IPS DF 4.7 (cell line): ENCODE results near the gene TRPM1.

Experiments used
- DNase-seq: peaks from one replicate; pipeline ENCODE4 v3.0.0-alpha.2; 2013; ENCODE audit warnings: low spot score; ENCODE audit errors: extremely low read depth

The TRPM1 gene

DNA sequence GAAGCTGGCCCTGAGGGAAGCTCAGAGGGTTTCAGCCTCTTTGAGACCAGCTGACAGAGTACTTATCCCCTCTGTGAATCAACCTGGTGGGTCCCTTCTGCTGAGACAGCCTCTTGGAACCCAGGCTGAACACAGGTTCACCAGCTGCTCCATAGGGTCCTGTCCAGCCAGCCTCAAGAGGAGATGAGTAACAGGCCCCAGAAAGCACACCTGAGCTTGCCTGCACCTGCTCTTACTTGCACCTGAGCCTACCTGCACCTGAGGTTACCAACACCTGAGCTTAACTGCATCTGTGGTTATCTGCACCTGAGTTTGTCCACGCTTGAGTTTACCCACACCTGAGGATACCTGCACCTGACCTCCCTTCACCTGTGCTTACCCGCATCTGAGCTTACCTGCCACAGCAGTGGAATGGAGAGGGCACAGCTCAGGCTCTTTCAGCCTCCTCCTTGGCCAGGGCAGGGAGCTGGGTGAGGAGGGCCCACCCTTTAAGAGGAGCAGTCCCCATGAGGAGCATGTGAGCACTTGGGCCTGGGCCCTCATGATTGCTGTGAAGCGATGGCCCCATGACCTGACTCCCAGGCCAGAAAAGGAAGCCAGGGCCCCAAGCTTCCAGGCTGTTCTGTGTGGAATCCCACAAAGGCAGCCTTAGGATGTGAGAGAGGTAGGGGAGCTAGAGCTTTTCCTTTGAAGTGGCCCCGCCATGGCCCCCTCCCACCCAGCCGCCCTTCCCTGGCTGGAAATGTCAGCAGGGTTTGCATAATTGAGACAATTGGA lies at the start of gene TRPM1:
Gene TRPM1, minus strand, starts transcription at position 464 of the 777 bp plus-strand sequence. CDS start 20,370 bp downstream, outside the sequence.
- no peak for DNase-seq

GRCh38 chr15:31150732-31151231 lies 49.3 kb upstream of the TRPM1 start:
- DNase-seq: peak; percentile 60

DNA sequence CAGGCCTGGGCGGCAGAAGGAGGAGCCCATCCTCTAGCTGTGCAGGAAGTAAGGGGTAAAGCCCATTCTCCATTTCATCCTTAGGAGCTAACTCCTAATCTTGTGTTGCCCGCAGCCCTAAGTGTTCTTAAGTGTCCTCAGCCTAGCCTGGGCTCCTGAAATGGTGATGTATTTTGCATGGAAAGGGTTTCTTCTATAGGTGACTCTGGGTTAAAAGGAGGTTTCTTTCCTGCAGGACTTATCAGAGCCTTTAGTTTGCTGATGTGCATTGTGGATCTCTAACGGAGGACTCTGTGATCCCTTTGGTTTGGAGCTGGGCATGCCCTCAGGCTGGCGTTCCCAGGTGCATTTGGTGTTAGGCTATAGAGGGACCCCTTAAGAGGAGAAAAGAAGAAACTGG lies 48.5 kb upstream of the TRPM1 start:
- DNase-seq: no peak

DNA sequence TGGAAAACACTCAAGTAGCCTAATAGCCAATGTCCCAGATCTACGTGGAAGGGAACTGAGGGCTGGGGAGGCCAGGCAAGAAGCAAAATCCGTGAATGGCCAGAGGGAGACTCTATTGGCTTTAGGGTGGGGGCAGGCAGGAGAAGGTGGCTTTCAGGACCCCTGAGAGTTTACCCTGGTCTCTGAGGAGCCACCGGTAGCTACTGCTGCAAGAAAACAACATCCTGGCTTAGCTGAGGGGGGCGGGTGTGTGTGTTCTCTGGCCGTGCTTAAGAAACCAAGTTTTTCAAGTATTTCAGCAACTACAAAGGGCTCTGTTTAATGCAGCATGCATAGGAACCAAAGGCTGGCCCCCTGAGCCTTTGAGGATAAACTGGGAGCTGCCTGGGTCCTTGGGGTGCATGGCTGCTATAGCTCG lies 47.6 kb upstream of the TRPM1 start:
- no peak for DNase-seq

- no peak for DNase-seq
Measured at GRCh38 chr15:31148297-31149087, 47.0 kb upstream of the TRPM1 start.

- DNase-seq: no peak
Measured at GRCh38 chr15:31147944-31148296, 46.4 kb upstream of the TRPM1 start.

DNA sequence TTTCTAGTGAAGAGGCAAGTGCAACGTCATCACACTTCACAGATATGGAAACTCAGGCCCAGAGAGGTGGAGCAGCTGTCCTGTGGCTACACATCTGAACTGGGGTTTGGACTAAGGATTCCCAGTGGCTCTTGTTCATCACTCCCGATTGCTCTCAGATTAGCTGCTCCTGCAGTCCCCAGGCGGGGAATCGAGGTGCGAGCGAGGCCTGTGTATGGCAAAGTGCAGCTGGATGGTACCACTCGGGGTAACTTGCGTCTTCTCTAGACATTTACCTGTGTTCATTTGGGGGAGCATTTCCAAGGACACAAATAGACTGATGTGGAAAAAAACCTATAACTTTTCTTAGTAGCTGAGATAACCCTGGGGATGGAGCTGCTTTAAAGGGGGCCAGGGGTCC lies 45.9 kb upstream of the TRPM1 start:
- DNase-seq: no peak

DNA sequence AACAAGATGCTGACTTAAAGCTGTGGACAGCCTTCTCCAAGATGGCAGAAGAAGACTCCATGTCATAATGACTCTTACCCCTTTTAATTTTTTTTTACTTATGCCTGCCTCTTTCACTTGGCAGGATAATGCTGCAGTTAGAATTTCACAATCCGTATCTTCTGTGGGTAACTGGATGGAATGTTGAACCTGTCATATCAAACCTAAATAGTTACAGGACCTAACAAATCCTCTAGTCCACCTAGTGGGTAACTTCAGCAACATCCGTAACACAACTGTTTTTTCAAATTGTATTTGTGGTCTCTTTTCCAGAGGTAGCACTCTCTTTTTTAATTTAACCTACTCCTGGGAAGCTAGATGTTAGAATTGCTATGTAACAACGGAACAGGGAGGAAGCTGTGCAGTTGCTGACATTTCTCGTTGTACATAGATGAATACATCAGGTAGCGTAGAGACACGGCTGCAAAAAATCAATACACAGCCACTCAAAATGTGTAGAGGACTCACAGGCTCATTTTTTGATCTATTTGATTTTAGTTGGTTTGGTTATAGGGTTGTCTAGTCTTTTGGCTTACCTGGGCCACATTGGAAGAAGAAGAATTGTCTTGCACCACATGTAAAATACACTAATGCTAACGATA lies 43.9 kb upstream of the TRPM1 start:
- DNase-seq: no peak

GRCh38 chr15:31141792-31142191 lies 40.3 kb upstream of the TRPM1 start:
- DNase-seq: no peak

GRCh38 chr15:31136607-31137328 lies 35.2 kb upstream of the TRPM1 start:
- no peak for DNase-seq

- DNase-seq: no peak
Measured at GRCh38 chr15:31136016-31136415, 34.5 kb upstream of the TRPM1 start.

GRCh38 chr15:31135523-31135922 lies 34.0 kb upstream of the TRPM1 start:
- no peak for DNase-seq

DNA sequence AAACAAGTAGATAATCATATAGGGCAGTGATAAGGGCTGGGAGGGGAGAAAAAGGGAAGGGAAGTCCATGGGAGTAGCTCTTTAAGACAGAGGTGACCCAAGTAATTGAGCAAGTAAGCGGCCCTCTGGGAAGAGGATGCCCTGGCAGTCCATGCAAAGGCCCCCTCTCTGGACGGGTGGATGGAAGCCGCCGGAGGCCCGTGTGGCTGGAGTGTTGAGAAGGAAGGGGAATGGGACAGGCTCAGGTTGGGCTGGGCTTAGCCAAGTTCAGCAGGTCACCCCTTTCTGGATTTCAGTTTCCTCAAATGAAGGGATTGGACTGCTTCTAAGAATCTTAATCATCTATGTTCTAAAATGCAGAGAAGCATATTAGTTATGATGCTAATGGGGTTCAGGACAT lies 32.4 kb upstream of the TRPM1 start:
- DNase-seq: no peak

DNA sequence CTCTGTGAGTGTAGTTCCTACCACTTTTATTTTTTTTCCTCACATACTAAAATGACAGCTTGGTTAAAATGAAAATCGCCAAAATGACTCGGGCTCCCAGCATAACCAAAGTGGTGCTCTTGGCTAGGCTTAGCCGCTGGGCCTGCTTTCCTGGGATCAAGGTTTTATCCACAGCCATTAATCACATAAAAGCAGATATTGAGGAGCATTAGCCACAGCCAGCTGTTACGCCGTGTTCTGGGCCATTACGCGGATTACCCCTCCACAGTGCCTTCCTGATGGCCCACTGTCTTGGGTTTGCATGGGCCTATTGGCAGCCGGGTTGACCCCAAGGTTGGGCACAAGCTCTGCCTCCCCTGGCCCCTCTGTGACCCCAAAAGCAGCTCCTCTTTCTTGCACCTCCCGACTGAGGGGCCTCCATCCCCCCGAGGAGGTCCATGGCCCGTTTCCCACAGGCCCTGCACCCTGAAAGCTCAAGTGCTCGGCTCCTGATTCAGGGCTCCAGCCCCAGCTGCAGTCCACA lies 30.4 kb upstream of the TRPM1 start:
- no peak for DNase-seq

GRCh38 chr15:31130576-31131237 lies 29.2 kb upstream of the TRPM1 start:
- DNase-seq: no peak

- no peak for DNase-seq
Measured at GRCh38 chr15:31129769-31130303, 28.3 kb upstream of the TRPM1 start.

- peak; percentile 28 for DNase-seq
Measured at GRCh38 chr15:31128919-31129768, 27.6 kb upstream of the TRPM1 start.

DNA sequence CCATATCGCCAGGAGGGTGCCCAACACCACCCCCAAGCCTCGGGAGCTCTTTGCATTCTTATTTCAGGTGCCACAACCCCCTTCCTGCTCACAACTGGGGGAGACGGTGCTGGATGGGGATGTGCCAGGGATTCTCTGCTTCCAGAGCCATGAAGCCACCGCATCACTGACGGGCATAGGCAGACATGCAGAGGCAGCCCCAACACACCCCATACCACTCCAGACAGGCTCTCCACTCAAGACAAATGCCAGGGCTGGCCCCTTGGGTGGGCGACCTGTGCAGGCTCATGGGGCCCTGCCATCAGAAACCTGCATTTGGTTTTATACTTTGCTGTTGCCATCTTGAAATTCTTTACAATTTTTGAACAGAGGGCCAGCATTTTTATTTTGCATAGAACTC lies 27.0 kb upstream of the TRPM1 start:
- no peak for DNase-seq

- DNase-seq: no peak
Measured at GRCh38 chr15:31127596-31128261, 26.2 kb upstream of the TRPM1 start.
